NCI-H1930 (cell line): ENCODE data around the gene CHTF18.

Experiments used
- DNase-seq, 2 experiments: peaks; one replicate each; lab custom pipeline; 2025; lab: John Stamatoyannopoulos, UW

Gene CHTF18

GRCh38 chr16:760545-761343 lies 27.7 kb upstream of the CHTF18 start, which contains the start of gene MSLN:
TSS of gene MSLN (plus strand) at chr16:760734. CDS start at chr16:762681, 1,947 bp downstream.
- no peak for DNase-seq

DNA sequence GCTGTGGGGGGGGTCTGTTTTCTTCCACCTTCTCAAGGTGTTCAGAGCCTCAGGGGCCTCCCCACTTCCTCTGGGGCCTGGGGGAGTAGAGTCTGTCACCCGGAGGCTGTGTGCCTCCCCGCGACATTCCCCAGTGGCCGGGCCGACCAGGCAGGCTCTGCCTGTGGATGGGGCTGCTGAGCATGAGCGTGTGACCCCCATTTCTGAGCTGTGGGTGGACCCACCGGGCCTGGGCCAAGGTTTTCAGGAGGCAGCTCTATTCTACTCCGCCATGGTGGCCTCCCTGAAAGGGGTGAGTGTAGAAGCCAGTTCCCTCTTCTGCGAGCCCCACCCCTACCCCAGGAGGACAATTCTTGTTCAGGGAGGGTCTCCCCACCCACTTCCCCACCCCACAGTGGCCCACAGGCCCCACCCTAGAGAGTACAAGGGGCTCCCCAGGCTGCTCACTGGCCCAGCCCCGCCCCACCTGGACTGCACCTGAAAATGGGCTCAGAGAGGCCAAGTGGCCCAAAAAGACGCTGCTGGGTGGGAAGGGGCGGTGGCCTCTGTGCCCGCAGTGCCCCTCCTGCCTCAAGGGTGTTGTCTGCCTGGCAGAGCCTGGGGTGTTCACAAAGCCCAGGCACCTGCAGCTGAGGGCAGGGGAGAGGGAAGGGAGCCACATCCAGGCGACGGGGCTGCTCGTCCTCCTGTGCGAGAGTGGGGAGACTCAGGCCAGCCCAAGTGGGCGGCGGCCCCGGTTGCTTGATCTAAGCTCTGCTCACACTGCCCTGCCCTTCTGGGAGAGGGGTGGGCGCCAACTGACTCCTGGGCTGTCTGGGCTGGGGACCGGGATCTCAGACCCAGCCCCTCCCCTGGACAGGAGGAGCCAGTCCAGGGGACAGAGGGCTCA lies 26.6 kb upstream of the CHTF18 start:
- no peak for DNase-seq

GRCh38 chr16:762595-763268 lies 25.7 kb upstream of the CHTF18 start:
- no peak for DNase-seq

DNA sequence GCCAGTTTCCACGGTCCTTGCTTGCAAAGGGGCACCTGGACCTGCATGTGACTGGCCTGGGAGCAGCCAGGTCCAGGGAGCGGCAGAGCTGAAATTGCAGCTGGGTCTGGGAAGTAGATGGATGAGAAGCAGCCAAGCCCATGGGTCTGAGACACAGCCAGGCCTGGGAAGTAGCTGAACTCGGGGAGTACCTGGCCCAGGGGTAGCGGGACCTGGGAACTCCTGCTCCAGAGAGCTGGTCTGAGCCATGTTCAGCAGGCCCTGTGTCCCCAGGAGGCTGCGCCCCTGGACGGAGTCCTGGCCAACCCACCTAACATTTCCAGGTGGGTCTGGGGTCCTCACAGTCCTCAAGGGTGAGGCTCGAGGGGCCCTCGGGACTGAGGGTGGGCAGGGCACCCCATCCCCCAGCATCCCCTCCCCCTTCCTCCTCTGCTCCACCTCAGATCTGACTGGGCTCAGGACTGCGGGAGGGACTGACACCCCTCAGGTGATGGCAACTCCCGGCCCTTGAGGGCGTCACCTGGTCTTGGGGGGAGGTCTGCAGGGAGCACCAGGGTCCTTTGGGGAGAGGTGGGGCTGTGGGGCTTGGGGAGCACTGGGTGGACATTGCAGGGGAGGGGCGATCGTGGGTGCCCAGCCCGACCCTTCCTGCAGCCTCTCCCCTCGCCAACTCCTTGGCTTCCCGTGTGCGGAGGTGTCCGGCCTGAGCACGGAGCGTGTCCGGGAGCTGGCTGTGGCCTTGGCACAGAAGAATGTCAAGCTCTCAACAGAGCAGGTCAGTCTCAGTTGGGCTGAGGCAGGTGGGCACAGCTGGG lies 24.8 kb upstream of the CHTF18 start:
- DNase-seq, result no peak

DNA sequence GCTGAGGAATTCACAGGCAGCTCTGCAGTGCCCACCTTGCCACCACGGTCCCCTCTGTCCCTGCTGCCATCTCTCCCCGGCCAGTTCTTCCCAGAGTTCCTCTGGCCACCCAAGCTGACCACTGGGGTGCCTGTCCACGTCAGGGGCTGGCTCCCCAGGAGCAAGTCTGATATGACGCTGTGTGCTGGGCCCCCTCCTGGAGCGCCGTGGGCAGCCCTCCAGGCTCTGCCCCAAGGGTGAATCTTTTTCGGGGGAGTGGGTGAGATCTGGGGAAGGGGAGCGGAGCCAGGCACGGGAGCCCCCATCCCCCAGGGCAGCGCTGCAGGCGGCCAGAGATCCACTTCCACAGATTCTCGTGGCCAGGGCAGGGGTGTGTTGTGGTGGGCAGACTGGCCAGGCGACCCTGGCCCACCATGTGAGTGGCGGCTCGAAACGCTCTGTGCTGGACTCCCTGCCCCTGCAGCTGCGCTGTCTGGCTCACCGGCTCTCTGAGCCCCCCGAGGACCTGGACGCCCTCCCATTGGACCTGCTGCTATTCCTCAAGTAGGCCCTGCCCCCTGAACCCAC lies 24.2 kb upstream of the CHTF18 start:
- no peak for DNase-seq

DNA sequence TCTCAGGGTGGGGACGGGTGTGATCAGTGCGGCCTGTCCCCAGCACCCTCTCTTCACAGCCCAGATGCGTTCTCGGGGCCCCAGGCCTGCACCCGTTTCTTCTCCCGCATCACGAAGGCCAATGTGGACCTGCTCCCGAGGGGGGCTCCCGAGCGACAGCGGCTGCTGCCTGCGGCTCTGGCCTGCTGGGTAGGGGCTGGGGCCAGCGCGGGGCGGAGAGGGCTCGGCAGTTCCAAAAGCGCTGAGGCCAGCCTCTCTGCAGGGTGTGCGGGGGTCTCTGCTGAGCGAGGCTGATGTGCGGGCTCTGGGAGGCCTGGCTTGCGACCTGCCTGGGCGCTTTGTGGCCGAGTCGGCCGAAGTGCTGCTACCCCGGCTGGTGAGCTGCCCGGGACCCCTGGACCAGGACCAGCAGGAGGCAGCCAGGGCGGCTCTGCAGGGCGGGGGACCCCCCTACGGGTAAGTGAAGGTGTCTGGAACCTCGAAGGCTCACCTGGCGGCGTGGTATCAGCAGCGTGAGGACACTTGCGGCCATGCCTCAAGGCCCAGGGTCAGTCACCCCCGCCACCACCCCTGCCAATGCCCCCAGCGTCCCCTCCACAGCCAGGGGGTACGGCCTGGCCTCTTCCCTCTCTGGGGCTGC lies 23.5 kb upstream of the CHTF18 start:
- DNase-seq, result no peak

GRCh38 chr16:765488-765865 lies 22.9 kb upstream of the CHTF18 start:
- no peak for DNase-seq

GRCh38 chr16:766008-766819 lies 22.2 kb upstream of the CHTF18 start:
- no peak for DNase-seq

- no peak for DNase-seq
Observed at GRCh38 chr16:766820-767640, 21.4 kb upstream of the CHTF18 start.

DNA sequence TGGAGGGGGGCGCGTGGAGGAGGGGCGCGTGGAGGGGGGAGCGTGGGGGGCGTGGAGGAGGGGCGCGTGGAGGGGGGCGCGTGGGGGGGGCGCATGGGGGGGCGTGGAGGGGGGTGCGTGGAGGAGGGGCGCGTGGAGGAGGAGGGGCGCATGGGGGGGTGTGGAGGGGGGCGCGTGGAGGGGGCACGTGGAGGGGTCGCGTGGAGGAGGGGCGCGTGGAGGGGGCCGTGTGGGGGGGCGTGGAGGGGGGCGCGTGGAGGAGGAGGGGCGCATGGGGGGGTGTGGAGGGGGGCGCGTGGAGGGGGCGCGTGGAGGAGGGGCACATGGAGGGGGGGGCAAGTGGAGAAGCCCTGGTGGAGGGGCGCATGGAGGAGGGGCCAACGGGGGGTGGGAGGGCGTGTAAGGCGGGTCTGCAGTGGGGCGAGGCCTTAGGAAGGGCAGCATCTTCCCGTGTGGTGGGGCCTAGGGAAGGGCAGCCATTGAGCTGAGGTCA lies 20.6 kb upstream of the CHTF18 start:
- no peak for DNase-seq

GRCh38 chr16:768428-768827 lies 20.0 kb upstream of the CHTF18 start:
- DNase-seq, result no peak

DNA sequence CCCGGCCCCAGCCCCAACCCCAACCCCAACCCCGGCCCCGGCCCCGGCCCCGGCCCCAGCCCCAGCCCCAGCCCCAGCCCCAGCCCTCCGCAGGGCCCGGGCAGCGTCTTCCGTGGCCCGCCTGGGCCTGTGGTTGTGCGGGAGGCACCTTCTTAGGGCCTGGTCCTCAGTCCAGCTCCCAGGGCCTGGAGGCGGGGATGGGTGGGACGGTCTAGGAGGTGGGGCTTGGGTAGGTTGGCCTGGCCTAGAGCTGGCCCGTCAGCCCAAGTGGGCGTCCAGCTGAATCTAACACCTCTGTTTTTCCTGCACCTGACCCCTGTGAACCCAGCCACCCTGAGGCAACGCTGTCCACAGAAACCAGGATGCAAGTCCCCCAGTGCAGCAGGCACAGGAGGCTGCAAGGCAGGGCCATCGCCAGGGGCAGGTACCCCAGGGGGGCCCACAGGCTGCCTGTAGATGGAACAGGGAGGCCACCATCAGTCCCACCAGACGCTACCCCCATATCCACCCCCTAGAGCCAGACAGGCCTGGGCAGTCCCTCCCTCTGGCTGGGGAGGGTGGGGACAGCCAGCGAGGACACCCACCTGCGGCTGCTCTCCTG lies 19.1 kb upstream of the CHTF18 start:
- no peak for DNase-seq

- DNase-seq, result no peak
Observed at GRCh38 chr16:769934-770333, 18.5 kb upstream of the CHTF18 start.

DNA sequence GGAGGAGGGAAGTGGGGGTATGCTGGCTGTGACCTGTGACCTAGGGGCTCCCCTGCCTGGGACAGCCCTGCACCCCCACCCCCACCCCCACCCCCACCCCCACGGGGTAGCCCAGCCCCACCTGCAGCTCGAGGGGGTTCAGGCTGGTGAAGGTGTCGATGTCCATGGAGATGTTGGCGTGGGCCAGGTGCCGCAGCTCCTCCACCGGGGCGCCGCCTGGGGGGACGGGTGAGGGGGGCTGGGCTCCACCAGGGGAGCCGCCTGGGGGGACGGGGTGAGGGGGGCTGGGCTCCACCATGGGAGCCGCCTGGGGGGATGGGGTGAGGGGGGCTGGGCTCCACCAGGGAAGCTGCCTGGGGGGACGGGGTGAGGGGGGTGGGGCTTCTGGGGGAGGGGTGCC lies 18.0 kb upstream of the CHTF18 start:
- no peak for DNase-seq

DNA sequence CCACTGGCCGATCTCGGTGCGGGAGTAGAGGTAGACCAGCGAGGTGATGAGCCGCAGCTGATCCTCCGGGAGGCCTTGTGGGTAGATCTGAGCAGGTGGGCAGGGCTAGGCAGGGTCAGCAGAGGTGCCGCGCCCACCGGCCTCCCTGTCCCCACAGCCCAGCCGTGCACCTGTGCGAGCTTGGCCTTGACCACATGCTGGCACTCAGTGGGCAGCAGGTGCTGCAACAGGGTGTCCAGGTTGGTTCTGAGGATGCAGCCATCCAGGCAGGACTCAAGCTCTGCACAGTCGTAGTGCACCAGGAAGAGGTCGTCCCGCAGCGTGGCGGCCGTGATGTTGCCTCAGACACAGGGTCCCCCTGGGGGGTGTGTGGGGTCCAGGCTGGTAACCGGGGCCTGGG lies 15.5 kb upstream of the CHTF18 start:
- DNase-seq, result no peak

- DNase-seq, result no peak
Observed at GRCh38 chr16:774086-775001, 14.1 kb upstream of the CHTF18 start.

DNA sequence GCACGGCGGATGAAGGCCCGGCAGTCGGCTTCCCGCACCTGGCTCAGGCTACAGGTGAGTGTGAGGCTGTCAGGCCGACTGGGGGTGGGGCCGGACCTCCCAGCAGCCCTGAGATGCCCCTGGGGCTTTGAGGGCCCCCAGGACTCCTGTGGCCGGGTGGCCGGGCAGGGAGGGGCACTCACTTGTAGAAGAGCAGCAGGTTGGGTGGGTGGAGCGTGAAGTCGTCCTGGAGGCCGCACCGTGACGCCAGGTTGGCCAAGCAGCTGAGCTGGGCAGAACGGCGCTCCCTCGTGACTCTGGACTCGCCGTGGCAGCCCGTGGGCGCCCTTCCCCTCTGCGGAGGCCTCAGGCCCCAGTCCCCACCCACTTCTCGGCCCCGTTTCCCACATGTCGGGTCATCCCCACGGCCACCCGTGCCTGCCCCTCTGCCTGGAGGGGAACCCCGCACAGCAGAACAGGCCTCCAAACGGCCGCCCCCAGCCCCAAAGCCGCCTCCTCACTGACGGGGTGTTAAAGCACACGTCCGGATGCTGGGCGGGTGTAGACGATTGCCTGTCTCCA lies 13.1 kb upstream of the CHTF18 start:
- DNase-seq, result no peak
